Erythroblast (primary cell): Measurements from ENCODE around the gene IL19.

Source experiments
- GATA1 ChIP-seq: IDR thresholded peaks from 2 replicates; pipeline ENCODE4 v1.6.1; 2011; ENCODE audit warnings: low read depth, mild to moderate bottlenecking, control low read depth, low read length, moderate library complexity
- POLR2A ChIP-seq: IDR thresholded peaks from 2 replicates; pipeline ENCODE4 v1.6.1; 2011; ENCODE audit warnings: mild to moderate bottlenecking, low read length

DNA sequence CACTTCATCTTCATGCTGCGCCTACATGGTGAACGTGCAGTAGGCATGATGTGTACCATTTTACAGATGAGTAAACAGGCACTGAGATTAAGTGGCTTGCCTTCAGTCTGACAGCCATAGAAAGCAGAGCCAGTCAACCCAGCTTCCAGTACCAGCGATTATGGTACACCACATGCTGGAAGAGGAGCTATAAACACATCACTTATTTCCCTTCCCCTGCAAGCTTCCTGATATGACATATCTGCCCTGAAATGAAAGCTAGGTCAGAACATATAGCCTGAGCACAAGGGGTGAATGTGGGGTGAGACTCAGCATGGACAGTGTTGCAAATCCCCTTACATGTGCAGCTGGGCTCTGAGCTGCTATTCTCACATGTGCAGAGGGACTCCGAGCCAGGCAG lies 61.1 kb downstream of the IL19 start:
- TF ChIP-seq POLR2A (no peak), GATA1 (no peak)
